Kidney (tissue), 14 donors: ENCODE results near the gene OGFOD1. TPM values are rescaled to one million over a fixed set of nuclear protein-coding genes. Genes with fewer than 3 reads are reported as not detected.

Experiments
- DNase-seq, 5 donors: peaks; one replicate each; pipeline ENCODE4 v3.0.0-alpha.2; 2013 to 2020
- FAIRE-seq: peaks from 2 replicates; lab custom pipeline; 2012; peaks lifted over from hg19 to GRCh38; lab: Jason Lieb, UNC
- H3K27ac ChIP-seq, 2 donors: one replicate each; pipeline ENCODE4 v1.7.0; 2013; ENCODE audit warnings: low read depth in 2 of 2, low read length in 2 of 2, inconsistent platforms in 1 of 2
- H3K27me3 ChIP-seq: one replicate; pipeline ENCODE4 v1.7.1; 2013; ENCODE audit warnings: low read length, inconsistent platforms; ENCODE audit not compliant: control insufficient read depth, insufficient read depth
- H3K36me3 ChIP-seq, 3 donors: one replicate each; pipeline versions ENCODE4 v1.7.0 to v1.7.1; 2013; ENCODE audit warnings: low read length in 3 of 3, control low read depth in 1 of 3, inconsistent platforms in 1 of 3; ENCODE audit not compliant: insufficient read depth in 3 of 3, control insufficient read depth in 2 of 3
- H3K4me1 ChIP-seq, 3 donors: one replicate each; pipeline versions ENCODE4 v1.7.0 to v1.7.1; 2013; ENCODE audit warnings: low read length in 3 of 3, inconsistent platforms in 1 of 3, low read depth in 1 of 3; ENCODE audit not compliant: control insufficient read depth in 2 of 3, insufficient read depth in 2 of 3
- H3K4me3 ChIP-seq, 3 donors: one replicate each; pipeline versions ENCODE4 v1.7.0 to v1.8.1; 2013; ENCODE audit warnings: low read length in 3 of 3, control low read depth in 1 of 3, inconsistent platforms in 1 of 3
- H3K9ac ChIP-seq, 3 donors: one replicate each; pipeline versions ENCODE4 v1.7.0 to v1.7.1; 2013; ENCODE audit warnings: low read length in 3 of 3, control low read depth in 1 of 3, inconsistent platforms in 1 of 3
- H3K9me3 ChIP-seq, 3 donors: one replicate each; pipeline versions ENCODE4 v1.7.0 to v1.7.1; 2013; ENCODE audit warnings: low read length in 3 of 3, control low read depth in 1 of 3, inconsistent platforms in 1 of 3; ENCODE audit not compliant: control insufficient read depth in 2 of 3, insufficient read depth in 1 of 3
- CTCF ChIP-seq: IDR thresholded peaks from 3 replicates; pipeline ENCODE4 v1.5.1; 2012; ENCODE audit warnings: mild to moderate bottlenecking, moderate library complexity, borderline replicate concordance; ENCODE audit not compliant: insufficient read depth; ENCODE audit errors: extremely low read depth
- intact Hi-C: fragments of 100-400 bp; cut with DNase I; formaldehyde crosslinking; loops from one replicate; pipeline ENCODE4 v1.11.1; 2022
- polyA plus RNA-seq: library from polyadenylated mRNA; stranded (reverse); fragments of 350-450 nt; fragmentation: Illumina TruSeq; extraction: RNeasy Lipid Tissue Mini Kit (QIAGEN cat#74804); gene quantifications from one replicate; pipeline ENCODE4 v1.2.3, GENCODE V29; 2014; ENCODE audit warnings: low read depth, low replicate concordance; ENCODE audit not compliant: insufficient read depth
- total RNA-seq: library from RNA; stranded (reverse); fragmentation: NEBNext Ultra II Directional; extraction: Animal tissue kit (Norgen Biotek cat#: 25700); gene quantifications from one replicate; pipeline ENCODE4 v1.2.1, GENCODE V29; 2021
- donor health status: control.
- donor health status: control.
- donor health status: control.
- donor health status: control.
- donor health status: control.
- donor health status: DM: yes; HTN: yes; CAD: no.
- donor health status: Normal renal cell carcinoma (clear cell type).

The OGFOD1 gene
- total and polyA plus RNA-seq, 2 donors from 2014 or later, result 16.1 to 39.4 TPM

- no peaks in the 10 kb centered on the region for H3K27me3 ChIP-seq
- H3K4me3 ChIP-seq, result no peak overlapping the region
- H3K4me1 ChIP-seq, result peaks cover 0 to 8% (median 4%) of the 10 kb centered on the region in 3 donors
- no peak for TF ChIP-seq CTCF
- DNase-seq (no peak), FAIRE-seq (no peak)
- H3K27ac ChIP-seq, result no peak overlapping the region
- peaks cover 6 to 25% (median 22%) of the 10 kb centered on the region in 3 donors for H3K36me3 ChIP-seq
- H3K9ac ChIP-seq, result no peak overlapping the region
- intact Hi-C loops, result no loop called here
- H3K9me3 ChIP-seq, result no peaks in the 10 kb centered on the region
Measured at GRCh38 chr16:56411624-56412023, 39.7 kb upstream of the OGFOD1 start.

- DNase-seq, result no peak
- no peak overlapping the region for H3K4me3 ChIP-seq
- peaks cover 6 to 17% (median 14%) of the 10 kb centered on the region in 3 donors for H3K36me3 ChIP-seq
- no peaks in the 10 kb centered on the region for H3K9me3 ChIP-seq
- no peaks in the 10 kb centered on the region for H3K27me3 ChIP-seq
- no peak for FAIRE-seq
- intact Hi-C loops, result no loop called here
- H3K4me1 ChIP-seq, result peaks cover 0 to 2% (median 0%) of the 10 kb centered on the region in 3 donors
- no peak for TF ChIP-seq CTCF
- no peak overlapping the region for H3K27ac ChIP-seq
- no peak overlapping the region for H3K9ac ChIP-seq
Measured at GRCh38 chr16:56413381-56413780, 38.0 kb upstream of the OGFOD1 start.

- no peak for TF ChIP-seq CTCF
- intact Hi-C loops, result no loop called here
- Histone ChIP-seq H3K9ac (no peak overlapping the region), H3K27ac (no peak overlapping the region), H3K9me3 (no peaks in the 10 kb centered on the region), H3K4me1 (no peaks in the 10 kb centered on the region), H3K4me3 (no peak overlapping the region), H3K36me3 (peaks cover 3 to 8% (median 7%) of the 10 kb centered on the region in 3 donors), H3K27me3 (no peaks in the 10 kb centered on the region)
- DNase-seq, result no peak
- FAIRE-seq, result no peak
Measured at GRCh38 chr16:56414366-56414765, 37.0 kb upstream of the OGFOD1 start.

- H3K27ac ChIP-seq, result no peak overlapping the region
- FAIRE-seq (no peak), DNase-seq (no peak)
- intact Hi-C loops, result no loop called here
- no peaks in the 10 kb centered on the region for H3K9me3 ChIP-seq
- TF ChIP-seq CTCF, result no peak
- H3K4me1 ChIP-seq, result peaks cover 0 to 6% (median 6%) of the 10 kb centered on the region in 3 donors
- H3K9ac ChIP-seq, result no peak overlapping the region
- H3K27me3 ChIP-seq, result no peaks in the 10 kb centered on the region
- H3K36me3 ChIP-seq, result peaks cover 3 to 8% (median 7%) of the 10 kb centered on the region in 3 donors
- no peak overlapping the region for H3K4me3 ChIP-seq
Measured at GRCh38 chr16:56415875-56416274, 35.5 kb upstream of the OGFOD1 start.
